Measurements from ENCODE around the gene PER1. TPM values are rescaled to one million over a fixed set of nuclear protein-coding genes. Genes with fewer than 3 reads are reported as not detected.

Gene PER1
- total and polyA plus RNA-seq, 10 of the 15 experiments (the other 5 are each of a cell fraction or from before 2014, with no cell fraction given): 0.02 to 25.1 (median 5.4) TPM

- no peak for TF ChIP-seq IRF5 (IDR thresholded peaks at IDR 0.05; ENCODE audit: borderline replicate concordance)
- no peak for TF ChIP-seq YBX1 (IDR thresholded peaks at IDR 0.05)
- TF ChIP-seq ZNF622 (IDR thresholded peaks at IDR 0.05): no peak
- TF ChIP-seq USF1 (IDR thresholded peaks at IDR 0.05; ENCODE audit: borderline replicate concordance, extremely low read length, insufficient read depth, low read depth, low read length): no peak
- no peak for TF ChIP-seq MAX (IDR thresholded peaks at IDR 0.05; ENCODE audit: low read depth, low read length)
- TF ChIP-seq POU2F2 (IDR thresholded peaks at IDR 0.05; ENCODE audit: borderline replicate concordance, low read depth, low read length): 0 out of 3 replicates have a peak, but pooled peaks have one; percentile 60
- no peak for TF ChIP-seq BRCA1 (IDR thresholded peaks at IDR 0.05; ENCODE audit: low read depth, low read length)
- TF ChIP-seq BHLHE40 (IDR thresholded peaks at IDR 0.05; ENCODE audit: borderline replicate concordance in 1 of 2, low read depth in 2 of 2, low read length in 1 of 2): peak in 1 of 2 experiments; percentile 54; a peak in 1 of 4 replicates
- TF ChIP-seq PAX8 (IDR thresholded peaks at IDR 0.05): no peak
- TF ChIP-seq ZSCAN29 (IDR thresholded peaks at IDR 0.05): no peak
- TF ChIP-seq SRF (IDR thresholded peaks at IDR 0.05; ENCODE audit: low read depth in 2 of 2, low read length in 2 of 2): no peak
- no peak for TF ChIP-seq TARDBP (IDR thresholded peaks at IDR 0.05; ENCODE audit: borderline replicate concordance)
- no peak for TF ChIP-seq IRF3 (IDR thresholded peaks at IDR 0.05)
- peak; percentile 72; the same call in 1 of the 2 replicates for TF ChIP-seq ESRRA (IDR thresholded peaks at IDR 0.05; ENCODE audit: low read length)
- TF ChIP-seq POLR2AphosphoS2 (IDR thresholded peaks at IDR 0.05; ENCODE audit: low read depth, low read length): peak; percentile 69; the same call in 1 of the 2 replicates
- no peak for TF ChIP-seq KAT2A (conservative IDR thresholded peaks at IDR 0.05; ENCODE audit: control insufficient read depth, low read depth, low read length)
- TF ChIP-seq RB1 (IDR thresholded peaks at IDR 0.05; ENCODE audit: borderline replicate concordance): 0 out of 2 replicates have a peak, but pooled peaks have one; percentile 51
- no peak for TF ChIP-seq CEBPZ (IDR thresholded peaks at IDR 0.05; ENCODE audit: low read depth, low read length)
- no peak for TF ChIP-seq ZBTB11 (CRISPR knock-in tag; IDR thresholded peaks at IDR 0.05)
Observed at GRCh38 chr17:8158267-8159031, 6.2 kb upstream of the PER1 start (continued).
